ENCODE data around the gene SAP130. TPM values are rescaled to one million over a fixed set of nuclear protein-coding genes. Genes with fewer than 3 reads are reported as not detected.

Gene SAP130
- total and polyA plus RNA-seq, 2 of the 8 experiments (the other 6 are each of a cell fraction or from before 2014, with no cell fraction given), result 51.4 to 54.3 TPM

GRCh38 chr2:128043041-128043440, 15.2 kb upstream of the SAP130 start (continued):
- no peak for TF ChIP-seq SAP30 (IDR thresholded peaks at IDR 0.05; ENCODE audit: insufficient read depth, insufficient replicate concordance, low read length)

Data from H1 (cell line).